HFFc6 (cell line): ENCODE measurements around the gene GTF2H4. TPM values are rescaled to one million over a fixed set of nuclear protein-coding genes. Genes with fewer than 3 reads are reported as not detected.

Experiments used
- DNase-seq: peaks from one replicate; pipeline ENCODE4 v3.0.0-alpha.2; 2018
- H3K27ac Mint-ChIP-seq: 2 replicates; pipeline ENCODE4 v1.8.0; 2020; ENCODE audit warnings: mild to moderate bottlenecking, mixed read lengths
- H3K27me3 Mint-ChIP-seq: 2 replicates; pipeline ENCODE4 v1.8.0; 2021; ENCODE audit warnings: mild to moderate bottlenecking, moderate library complexity, mixed read lengths; ENCODE audit not compliant: insufficient read depth
- H3K36me3 Mint-ChIP-seq: 2 replicates; pipeline ENCODE4 v1.8.0; 2021; ENCODE audit warnings: low read depth, mixed read lengths
- H3K4me1 Mint-ChIP-seq: 2 replicates; pipeline ENCODE4 v1.8.0; 2020; ENCODE audit warnings: low read depth, mixed read lengths
- H3K4me3 Mint-ChIP-seq: 2 replicates; pipeline ENCODE4 v1.8.0; 2020; ENCODE audit warnings: mild to moderate bottlenecking, moderate library complexity, mixed read lengths
- H3K9me3 Mint-ChIP-seq: 2 replicates; pipeline ENCODE4 v1.8.0; 2020; ENCODE audit warnings: mild to moderate bottlenecking, mixed read lengths
- CTCF ChIP-seq: fragments of 200-600 bp; sonication (generic); IDR thresholded peaks from 2 replicates; pipeline ENCODE4 v1.5.0; 2021; ENCODE audit warnings: antibody characterized with exemption, mild to moderate bottlenecking
- total RNA-seq, 6 experiments: library from RNA; stranded (reverse); fragmentation: NEBNext Ultra II Directional; extraction: Animal tissue kit (Norgen Biotek cat#: 25700); gene quantifications; 2 replicates in 1 of 6; 3 replicates in 5 of 6; pipeline ENCODE4 v1.2.3, GENCODE V29; 2021

Gene GTF2H4
- total RNA-seq, 6 experiments from 2014 or later = 23.9 to 27.1 (median 26.5) TPM

- Mint-ChIP-seq H3K9me3 (no peaks in the 10 kb centered on the region), H3K36me3 (peaks cover 11% of the 10 kb centered on the region), H3K27me3 (peaks cover 1% of the 10 kb centered on the region), H3K4me1 (0 out of 2 replicates have a peak, but pooled peaks cover 6% of the 10 kb centered on the region), H3K4me3 (no peak overlapping the region), H3K27ac (no peak overlapping the region)
- no peak for TF ChIP-seq CTCF
- DNase-seq = no peak
Measured at GRCh38 chr6:30894935-30895334, 13.1 kb upstream of the GTF2H4 start.

GRCh38 chr6:30895343-30895742 lies 12.7 kb upstream of the GTF2H4 start:
- Mint-ChIP-seq H3K9me3 (no peaks in the 10 kb centered on the region), H3K36me3 (peaks cover 11% of the 10 kb centered on the region), H3K27ac (no peak overlapping the region), H3K27me3 (peaks cover 1% of the 10 kb centered on the region), H3K4me1 (0 out of 2 replicates have a peak, but pooled peaks cover 1% of the 10 kb centered on the region), H3K4me3 (no peak overlapping the region)
- no peak for DNase-seq
- no peak for TF ChIP-seq CTCF

GRCh38 chr6:30896541-30896940 lies 11.5 kb upstream of the GTF2H4 start:
- no peaks in the 10 kb centered on the region for H3K9me3 Mint-ChIP-seq
- TF ChIP-seq CTCF = no peak
- peaks cover 1% of the 10 kb centered on the region for H3K27me3 Mint-ChIP-seq
- H3K36me3 Mint-ChIP-seq = peaks cover 11% of the 10 kb centered on the region
- H3K4me3 Mint-ChIP-seq = no peak overlapping the region
- no peak overlapping the region for H3K27ac Mint-ChIP-seq
- no peaks in the 10 kb centered on the region for H3K4me1 Mint-ChIP-seq
- no peak for DNase-seq

GRCh38 chr6:30897882-30898281 lies 10.1 kb upstream of the GTF2H4 start:
- no peak for DNase-seq
- Mint-ChIP-seq H3K4me1 (peaks cover 4% of the 10 kb centered on the region; the same call in 1 of the 2 replicates), H3K27ac (no peak overlapping the region), H3K36me3 (peaks cover 11% of the 10 kb centered on the region), H3K27me3 (peaks cover 1% of the 10 kb centered on the region), H3K4me3 (no peak overlapping the region), H3K9me3 (no peaks in the 10 kb centered on the region)
- no peak for TF ChIP-seq CTCF

- TF ChIP-seq CTCF = no peak
- H3K4me1 Mint-ChIP-seq = peaks cover 5% of the 10 kb centered on the region; the same call in 1 of the 2 replicates
- H3K4me3 Mint-ChIP-seq = no peak overlapping the region
- H3K27ac Mint-ChIP-seq = no peak overlapping the region
- peaks cover 1% of the 10 kb centered on the region for H3K27me3 Mint-ChIP-seq
- peaks cover 11% of the 10 kb centered on the region; the same call in 1 of the 2 replicates for H3K36me3 Mint-ChIP-seq
- H3K9me3 Mint-ChIP-seq = no peaks in the 10 kb centered on the region
- no peak for DNase-seq
Measured at GRCh38 chr6:30898750-30899360, 9.2 kb upstream of the GTF2H4 start.
